Liver (tissue), 9 donors: ENCODE data around the gene CCDC54. TPM values are rescaled to one million over a fixed set of nuclear protein-coding genes. Genes with fewer than 3 reads are reported as not detected.
"Not testable (repeated sequence)": the region's sequence is repeated elsewhere in the genome, so short reads cannot be mapped to it uniquely, and the experiment has no call there.

Source experiments
- DNase-seq: peaks from one replicate; pipeline ENCODE4 v3.0.0-alpha.2; 2017; ENCODE audit warnings: low spot score
- H3K27ac ChIP-seq, 2 donors: one replicate each; pipeline ENCODE4 v1.7.0; 2013; ENCODE audit warnings: inconsistent platforms in 2 of 2, low read length in 2 of 2, control low read depth in 1 of 2, low read depth in 1 of 2, mild to moderate bottlenecking in 1 of 2
- H3K27me3 ChIP-seq, 4 donors: one replicate each; pipeline versions ENCODE4 v1.6.1 to v1.7.0; 2013; ENCODE audit warnings: low read length in 3 of 4, inconsistent platforms in 1 of 4, mild to moderate bottlenecking in 1 of 4, moderate library complexity in 1 of 4; ENCODE audit not compliant: control insufficient read depth in 4 of 4, insufficient read depth in 4 of 4
- H3K36me3 ChIP-seq, 4 donors: one replicate each; pipeline versions ENCODE4 v1.6.1 to v1.7.0; 2013; ENCODE audit warnings: low read length in 3 of 4, mild to moderate bottlenecking in 3 of 4, low read depth in 1 of 4, moderate library complexity in 1 of 4; ENCODE audit not compliant: control insufficient read depth in 4 of 4, insufficient read depth in 3 of 4
- H3K4me1 ChIP-seq, 4 donors: one replicate each; pipeline versions ENCODE4 v1.6.1 to v1.7.0; 2013; ENCODE audit warnings: low read length in 3 of 4, mild to moderate bottlenecking in 3 of 4, moderate library complexity in 1 of 4; ENCODE audit not compliant: control insufficient read depth in 4 of 4, insufficient read depth in 4 of 4
- H3K4me3 ChIP-seq, 3 donors: one replicate each; pipeline versions ENCODE4 v1.6.1 to v1.7.0; 2013; ENCODE audit warnings: low read length in 3 of 3, control low read depth in 1 of 3, low read depth in 1 of 3, mild to moderate bottlenecking in 1 of 3
- H3K9ac ChIP-seq, 2 donors: one replicate each; pipeline ENCODE4 v1.7.0; 2013; ENCODE audit warnings: low read length in 2 of 2, mild to moderate bottlenecking in 2 of 2, moderate library complexity in 2 of 2, control low read depth in 1 of 2, low read depth in 1 of 2
- H3K9me3 ChIP-seq, 4 donors: one replicate each; pipeline versions ENCODE4 v1.6.1 to v1.7.0; 2013; ENCODE audit warnings: low read length in 3 of 4; ENCODE audit not compliant: control insufficient read depth in 4 of 4
- CTCF ChIP-seq: fragments of 150-350 bp; IDR thresholded peaks from 2 replicates; pipeline ENCODE4 v1.5.1; 2017; ENCODE audit warnings: improper control_type of control experiment, low read depth, low read length; ENCODE audit not compliant: missing input control
- EGR1 ChIP-seq, 2 donors: IDR thresholded peaks; 2 replicates each; pipeline ENCODE4 v1.6.1; 2016 to 2018; ENCODE audit warnings: antibody characterized with exemption in 2 of 2, low read depth in 2 of 2
- FOXA1 ChIP-seq: IDR thresholded peaks from 2 replicates; pipeline ENCODE4 v1.6.1; 2016; ENCODE audit warnings: antibody characterized with exemption
- FOXA2 ChIP-seq: IDR thresholded peaks from 2 replicates; pipeline ENCODE4 v1.6.1; 2016; ENCODE audit warnings: antibody characterized with exemption
- HNF4A ChIP-seq, 2 donors: conservative IDR thresholded peaks; 2 replicates each; pipeline ENCODE4 v1.6.1; 2016; ENCODE audit warnings: antibody characterized with exemption in 2 of 2, mild to moderate bottlenecking in 2 of 2
- JUND ChIP-seq, 2 donors: IDR thresholded peaks; 2 replicates each; pipeline ENCODE4 v1.6.1; 2016; ENCODE audit warnings: antibody characterized with exemption in 2 of 2
- RAD21 ChIP-seq, 2 donors: IDR thresholded peaks; 2 replicates each; pipeline ENCODE4 v1.6.1; 2016; ENCODE audit warnings: antibody characterized with exemption in 2 of 2, mild to moderate bottlenecking in 2 of 2
- REST ChIP-seq: IDR thresholded peaks from 2 replicates; pipeline ENCODE4 v1.6.1; 2016; ENCODE audit warnings: antibody characterized with exemption, mild to moderate bottlenecking
- RXRA ChIP-seq, 2 donors: IDR thresholded peaks; 2 replicates each; pipeline ENCODE4 v1.6.1; 2017 to 2018; ENCODE audit warnings: antibody characterized with exemption in 2 of 2, mild to moderate bottlenecking in 1 of 2
- ZBTB33 ChIP-seq: IDR thresholded peaks from 2 replicates; pipeline ENCODE4 v1.6.1; 2016; ENCODE audit warnings: antibody characterized with exemption
- WGBS: extraction: QIAGEN DNeasy Blood & Tissue Kit; methylation state at CpG from one replicate; pipeline ENCODE4 v1.1.7; 2013; 5-methylcytosine and 5-hydroxymethylcytosine counted together
- polyA plus RNA-seq, 2 donors: library from polyadenylated mRNA; stranded (reverse) in 1 of 2; unstranded in 1 of 2; fragments of 200-250 nt in 1 of 2; fragments of >200 nt in 1 of 2; fragmentation: Nextera tagmentation in 1 of 2; extraction: Ambion mirVana in 1 of 2; gene quantifications; one replicate each; pipeline versions ENCODE4 v1.2.1 to v1.2.3, GENCODE V29; 2013 to 2015
- total RNA-seq, 2 donors: library from RNA; depleted of rRNA; stranded (reverse); fragments of >200 nt; gene quantifications; one replicate each; pipeline ENCODE4 v1.2.3, GENCODE V29; 2014
- donor health status: healthy.
- donor health status: healthy.
- donor health status: healthy.
- donor health status: healthy.
- donor health status: healthy.

Gene CCDC54
- total RNA-seq = not detected
- under 1 TPM in 1 of 2 donors, not detected in 1; 0.21 TPM for polyA plus RNA-seq

GRCh38 chr3:107377151-107377550 is at the start of gene CCDC54:
Gene CCDC54, plus strand, starts transcription at chr3:107377439. Its CDS starts 149 bp downstream, at chr3:107377588.
- no peak within 1 kb of the TSS for H3K27ac ChIP-seq
- DNase-seq = no peak
- no peaks in the 10 kb centered on the region for H3K36me3 ChIP-seq
- no peaks in the 10 kb centered on the region for H3K9me3 ChIP-seq
- no peak within 1 kb of the TSS for H3K9ac ChIP-seq
- no peaks in the 10 kb centered on the region for H3K27me3 ChIP-seq
- no peak for TF ChIP-seq CTCF
- H3K4me3 ChIP-seq = no peak within 1 kb of the TSS
- no peaks in the 10 kb centered on the region for H3K4me1 ChIP-seq

GRCh38 chr3:107328069-107328468 is 49.2 kb upstream of the CCDC54 start:
- Histone ChIP-seq H3K4me3 (no peak overlapping the region), H3K27me3 (no peaks in the 10 kb centered on the region), H3K36me3 (no peaks in the 10 kb centered on the region), H3K9me3 (no peaks in the 10 kb centered on the region), H3K27ac (no peak overlapping the region), H3K4me1 (no peaks in the 10 kb centered on the region), H3K9ac (no peak overlapping the region)
- TF ChIP-seq FOXA2 (no peak), EGR1 (IDR thresholded peaks at IDR 0.05; ENCODE audit: low read depth in 2 of 2) (no peak), RAD21 (IDR thresholded peaks at IDR 0.05) (no peak), ZBTB33 (no peak), FOXA1 (no peak)
- no peak for DNase-seq
- 81% methylated on average over 2 of the region's 2 CpGs for WGBS

GRCh38 chr3:107329088-107329487 is 48.2 kb upstream of the CCDC54 start:
- Histone ChIP-seq H3K4me1 (no peaks in the 10 kb centered on the region), H3K9ac (no peak overlapping the region), H3K9me3 (no peaks in the 10 kb centered on the region), H3K27ac (no peak overlapping the region), H3K4me3 (no peak overlapping the region), H3K27me3 (no peaks in the 10 kb centered on the region), H3K36me3 (no peaks in the 10 kb centered on the region)
- DNase-seq = no peak
- 83% methylated on average over 5 of the region's 5 CpGs for WGBS
- no peak for TF ChIP-seq RXRA (IDR thresholded peaks at IDR 0.05)
- TF ChIP-seq REST = no peak
- TF ChIP-seq JUND (IDR thresholded peaks at IDR 0.05) = no peak
- no peak for TF ChIP-seq EGR1 (IDR thresholded peaks at IDR 0.05; ENCODE audit: low read depth in 2 of 2)
- TF ChIP-seq HNF4A (conservative IDR thresholded peaks at IDR 0.05) = no peak
- no peak for TF ChIP-seq ZBTB33
- no peak for TF ChIP-seq FOXA2
- TF ChIP-seq CTCF = no peak

GRCh38 chr3:107339690-107340089 is 37.5 kb upstream of the CCDC54 start:
- not testable (repeated sequence) for H3K9ac ChIP-seq, H3K36me3 ChIP-seq, H3K4me1 ChIP-seq, H3K9me3 ChIP-seq, H3K27ac ChIP-seq, H3K27me3 ChIP-seq, H3K4me3 ChIP-seq, DNase-seq
- 91% methylated on average over 3 of the region's 3 CpGs for whole genome bisulfite sequencing
